HEK293 (cell line): ENCODE data around the gene IL34.

Experiments
- CTCF ChIA-PET: fragments of 350-600 bp; formaldehyde crosslinking; extraction: SDS; loops from one replicate; lab custom pipeline; 2021; ENCODE audit warnings: antibody characterized with exemption; lab: Yijun Ruan, JAX
- POLR2A ChIA-PET: fragments of 300-600 bp; formaldehyde crosslinking; extraction: SDS; loops from one replicate; lab custom pipeline; 2020; ENCODE audit warnings: antibody characterized with exemption, inconsistent platforms; lab: Yijun Ruan, JAX
- H3K27ac ChIP-seq: fragments of 200-500 bp; sonication (Bioruptor generic); 2 replicates; pipeline ENCODE4 v1.5.1; 2014; ENCODE audit warnings: low read depth, low read length, control low read depth, inconsistent platforms; ENCODE audit errors: extremely low read depth
- H3K36me3 ChIP-seq, 2 experiments: fragments of 200-500 bp in 1 of 2; sonication (Bioruptor generic) in 1 of 2; 1 replicate in 1 of 2; 2 replicates in 1 of 2; pipeline ENCODE4 v1.5.1; 2014 to 2017; ENCODE audit warnings: inconsistent platforms in 2 of 2, low read length in 2 of 2; ENCODE audit not compliant: control insufficient read depth in 2 of 2, insufficient read depth in 1 of 2
- H3K4me1 ChIP-seq: fragments of 200-500 bp; sonication (Bioruptor generic); 2 replicates; pipeline ENCODE4 v1.5.1; 2014; ENCODE audit warnings: mild to moderate bottlenecking, low read length, inconsistent platforms; ENCODE audit not compliant: control insufficient read depth, insufficient read depth
- H3K4me3 ChIP-seq: 2 replicates; pipeline ENCODE4 v1.5.1; 2011; ENCODE audit warnings: low read depth, mild to moderate bottlenecking, control low read depth, low read length, moderate library complexity
- H3K9me3 ChIP-seq: fragments of 200-500 bp; sonication (Bioruptor generic); 2 replicates; pipeline ENCODE4 v1.5.1; 2014; ENCODE audit warnings: low read depth, low read length, inconsistent platforms; ENCODE audit not compliant: control insufficient read depth, insufficient read depth
- ELK4 ChIP-seq: IDR thresholded peaks from 2 replicates; pipeline ENCODE4 v1.6.1; 2011; ENCODE audit warnings: mild to moderate bottlenecking, low read depth, low read length, borderline replicate concordance
- INSM2 ChIP-seq: fragments of 450-650 bp; formaldehyde crosslinking; IDR thresholded peaks from 2 replicates; pipeline ENCODE4 v1.5.1; 2016; ENCODE audit warnings: missing biosample characterization, missing genetic modification characterization
- OSR2 ChIP-seq: fragments of 450-650 bp; formaldehyde crosslinking; IDR thresholded peaks from 2 replicates; pipeline ENCODE4 v1.5.1; 2016; ENCODE audit warnings: missing biosample characterization, missing genetic modification characterization
- TRIM28 ChIP-seq: IDR thresholded peaks from 2 replicates; pipeline ENCODE4 v1.6.1; 2011; ENCODE audit warnings: low read length, control low read depth, borderline replicate concordance
- WT1 ChIP-seq: fragments of 450-650 bp; formaldehyde crosslinking; IDR thresholded peaks from 2 replicates; pipeline ENCODE4 v1.5.1; 2016; ENCODE audit warnings: missing biosample characterization, missing genetic modification characterization
- ZNF114 ChIP-seq: fragments of 450-650 bp; formaldehyde crosslinking; IDR thresholded peaks from 2 replicates; pipeline ENCODE4 v1.5.0; 2017; ENCODE audit warnings: missing biosample characterization, missing genetic modification characterization
- ZNF169 ChIP-seq: fragments of 450-650 bp; formaldehyde crosslinking; IDR thresholded peaks from 2 replicates; pipeline ENCODE4 v1.5.1; 2016; ENCODE audit warnings: missing biosample characterization, missing genetic modification characterization
- ZNF214 ChIP-seq: fragments of 450-650 bp; formaldehyde crosslinking; IDR thresholded peaks from 2 replicates; pipeline ENCODE4 v1.5.1; 2017; ENCODE audit warnings: missing biosample characterization, mild to moderate bottlenecking, missing genetic modification characterization, borderline replicate concordance
- ZNF335 ChIP-seq: fragments of 450-650 bp; formaldehyde crosslinking; conservative IDR thresholded peaks from 2 replicates; pipeline ENCODE4 v1.5.1; 2016; ENCODE audit warnings: missing biosample characterization, missing genetic modification characterization
- ZNF571 ChIP-seq: fragments of 450-650 bp; formaldehyde crosslinking; IDR thresholded peaks from 2 replicates; pipeline ENCODE4 v1.5.0; 2017; ENCODE audit warnings: missing biosample characterization, missing genetic modification characterization
- ZNF600 ChIP-seq: fragments of 450-650 bp; formaldehyde crosslinking; IDR thresholded peaks from 2 replicates; pipeline ENCODE4 v1.5.1; 2016; ENCODE audit warnings: missing biosample characterization, missing genetic modification characterization
- ZNF623 ChIP-seq: fragments of 450-650 bp; formaldehyde crosslinking; IDR thresholded peaks from 2 replicates; pipeline ENCODE4 v1.5.1; 2016; ENCODE audit warnings: missing biosample characterization, missing genetic modification characterization
- ZNF837 ChIP-seq: fragments of 450-650 bp; formaldehyde crosslinking; IDR thresholded peaks from 2 replicates; pipeline ENCODE4 v1.5.1; 2016; ENCODE audit warnings: missing biosample characterization, missing genetic modification characterization
- TF ChIP-seq, protein P1 (sequence below): fragments of 450-650 bp; formaldehyde crosslinking; IDR thresholded peaks from 2 replicates; pipeline ENCODE4 v1.5.1; 2016; ENCODE audit warnings: missing biosample characterization, missing genetic modification characterization

IL34 gene

GRCh38 chr16:70705056-70705455, 58.7 kb downstream of the IL34 start:
- Histone ChIP-seq H3K36me3 (no peaks in the 10 kb centered on the region), H3K4me3 (no peak overlapping the region), H3K27ac (no peak overlapping the region), H3K4me1 (no peaks in the 10 kb centered on the region), H3K9me3 (no peaks in the 10 kb centered on the region)
- TF ChIP-seq OSR2 (tag by site-specific recombination) (no peak), WT1 (no peak), ZNF169 (tag by site-specific recombination) (no peak), ZNF114 (tag by site-specific recombination) (no peak), ZNF571 (no peak), ZNF214 (tag by site-specific recombination) (no peak), TRIM28 (no peak)
- TF ChIP-seq, protein P1, sequence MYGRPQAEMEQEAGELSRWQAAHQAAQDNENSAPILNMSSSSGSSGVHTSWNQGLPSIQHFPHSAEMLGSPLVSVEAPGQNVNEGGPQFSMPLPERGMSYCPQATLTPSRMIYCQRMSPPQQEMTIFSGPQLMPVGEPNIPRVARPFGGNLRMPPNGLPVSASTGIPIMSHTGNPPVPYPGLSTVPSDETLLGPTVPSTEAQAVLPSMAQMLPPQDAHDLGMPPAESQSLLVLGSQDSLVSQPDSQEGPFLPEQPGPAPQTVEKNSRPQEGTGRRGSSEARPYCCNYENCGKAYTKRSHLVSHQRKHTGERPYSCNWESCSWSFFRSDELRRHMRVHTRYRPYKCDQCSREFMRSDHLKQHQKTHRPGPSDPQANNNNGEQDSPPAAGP, result no peak
- ChIA-PET CTCF (no interaction called here), POLR2A (no interaction called here)

- TF ChIP-seq ZNF335 (tag by site-specific recombination), result no peak
- TF ChIP-seq ZNF600 (tag by site-specific recombination), result peak; percentile 68
- no peaks in the 10 kb centered on the region for H3K9me3 ChIP-seq
- ChIA-PET CTCF (interaction anchor here (0.7 kb wide), 1 partner anchor 26 kb away, joined by 4 read pairs; no protein-coding TSS in a partner anchor), POLR2A (no interaction called here)
- H3K4me3 ChIP-seq, result no peak overlapping the region
- H3K4me1 ChIP-seq, result no peaks in the 10 kb centered on the region
- no peak overlapping the region for H3K27ac ChIP-seq
- H3K36me3 ChIP-seq, result no peaks in the 10 kb centered on the region
These were observed 60.6 kb downstream of the IL34 start for GRCh38 chr16:70706948-70707465.

GRCh38 chr16:70708366-70709246, 62.2 kb downstream of the IL34 start:
- CTCF ChIA-PET, result no interaction called here
- Histone ChIP-seq H3K36me3 (no peaks in the 10 kb centered on the region), H3K4me1 (no peaks in the 10 kb centered on the region)

More at GRCh38 chr16:70708366-70709246, 62.2 kb downstream of the IL34 start:
- TF ChIP-seq ZNF623 (tag by site-specific recombination), result no peak
- TF ChIP-seq INSM2 (tag by site-specific recombination), result no peak
- TF ChIP-seq ELK4, result no peak
- TF ChIP-seq ZNF837 (tag by site-specific recombination), result no peak
- H3K27ac ChIP-seq, result no peak overlapping the region
- no peak overlapping the region for H3K4me3 ChIP-seq
- POLR2A ChIA-PET, result interaction anchor here (0.7 kb wide), 1 partner anchor 39 kb away, joined by 4 read pairs; no protein-coding TSS in a partner anchor
- no peaks in the 10 kb centered on the region for H3K9me3 ChIP-seq
